ENCODE data around the gene CCDC190.

DNA sequence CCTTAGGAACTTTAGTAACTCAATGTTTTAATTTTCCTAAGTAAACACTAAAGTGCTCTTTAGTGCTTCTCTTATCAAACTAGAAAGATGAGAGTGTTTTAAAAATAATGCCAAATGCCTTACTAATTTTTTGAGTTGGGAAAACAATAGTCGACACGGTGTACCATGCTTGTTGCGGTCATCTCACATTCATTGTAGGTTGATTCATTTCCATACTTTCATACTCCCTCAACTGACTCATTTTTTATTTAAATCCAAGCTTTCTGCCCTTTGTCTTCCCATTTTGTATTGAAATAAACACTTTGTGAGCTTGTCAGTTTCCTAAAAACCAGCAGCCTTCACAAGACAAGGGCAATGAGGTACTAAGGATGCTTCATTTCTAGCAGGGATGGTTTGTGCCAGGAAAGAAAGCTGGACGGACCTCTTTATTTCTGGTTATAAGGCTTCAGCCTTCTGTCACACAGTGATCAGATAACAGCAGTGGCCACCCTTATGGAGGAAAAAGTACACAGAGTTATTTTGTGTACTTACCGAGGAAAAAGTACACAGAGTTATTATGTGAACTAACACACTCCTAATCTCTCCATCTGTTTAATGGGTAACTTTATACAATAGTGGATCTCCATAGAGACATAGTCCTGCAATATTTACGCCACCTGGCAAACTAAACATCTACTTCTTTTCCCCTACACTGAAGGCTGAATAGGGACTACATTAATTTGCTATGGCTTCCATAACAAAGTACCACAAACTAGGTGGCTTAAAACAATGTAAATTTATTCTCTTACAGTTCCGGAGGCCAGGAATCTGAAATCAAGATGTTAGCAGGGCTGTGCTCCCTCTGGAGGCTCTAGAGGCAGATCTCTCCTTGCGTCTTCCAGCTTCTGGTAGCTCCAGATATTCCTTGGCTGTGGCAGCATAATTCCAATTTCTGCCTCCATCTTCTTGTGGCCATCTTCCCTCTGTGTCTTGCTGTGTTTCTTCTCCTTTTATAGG, 13.0 kb upstream of the CCDC190 start:
- TF ChIP-seq, protein P1, sequence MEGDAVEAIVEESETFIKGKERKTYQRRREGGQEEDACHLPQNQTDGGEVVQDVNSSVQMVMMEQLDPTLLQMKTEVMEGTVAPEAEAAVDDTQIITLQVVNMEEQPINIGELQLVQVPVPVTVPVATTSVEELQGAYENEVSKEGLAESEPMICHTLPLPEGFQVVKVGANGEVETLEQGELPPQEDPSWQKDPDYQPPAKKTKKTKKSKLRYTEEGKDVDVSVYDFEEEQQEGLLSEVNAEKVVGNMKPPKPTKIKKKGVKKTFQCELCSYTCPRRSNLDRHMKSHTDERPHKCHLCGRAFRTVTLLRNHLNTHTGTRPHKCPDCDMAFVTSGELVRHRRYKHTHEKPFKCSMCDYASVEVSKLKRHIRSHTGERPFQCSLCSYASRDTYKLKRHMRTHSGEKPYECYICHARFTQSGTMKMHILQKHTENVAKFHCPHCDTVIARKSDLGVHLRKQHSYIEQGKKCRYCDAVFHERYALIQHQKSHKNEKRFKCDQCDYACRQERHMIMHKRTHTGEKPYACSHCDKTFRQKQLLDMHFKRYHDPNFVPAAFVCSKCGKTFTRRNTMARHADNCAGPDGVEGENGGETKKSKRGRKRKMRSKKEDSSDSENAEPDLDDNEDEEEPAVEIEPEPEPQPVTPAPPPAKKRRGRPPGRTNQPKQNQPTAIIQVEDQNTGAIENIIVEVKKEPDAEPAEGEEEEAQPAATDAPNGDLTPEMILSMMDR (IDR thresholded peaks at IDR 0.05; ENCODE audit: poor library complexity): peak; percentile 26
- TF ChIP-seq EZH2 (IDR thresholded peaks at IDR 0.05; ENCODE audit: borderline replicate concordance): no peak
